Heart left ventricle (tissue), 13 donors: ENCODE data around the gene KLHL6.

ENCODE experiments used
- CTCF ChIP-seq, 12 donors: fragments of 200-600 bp; sonication (generic) in 4 of 12; IDR thresholded peaks; one replicate each; pipeline versions ENCODE4 v1.5.0 to v1.8.0; 2018 to 2022; ENCODE audit warnings: antibody characterized with exemption in 12 of 12, mild to moderate bottlenecking in 5 of 12
- POLR2A ChIP-seq, 2 donors: fragments of 450-650 bp; IDR thresholded peaks; one replicate each; pipeline ENCODE4 v1.6.1; 2017; ENCODE audit warnings: antibody characterized with exemption in 2 of 2, mild to moderate bottlenecking in 2 of 2, moderate library complexity in 2 of 2
- donor health status: ischemic (EF 13 %, LVEDD 7.1; RV severe dilation, severe dysfunction).
- donor health status: DM: no; HTN: yes; CAD: no.
- donor health status: DM: no; HTN: no; CAD: no.
- donor health status: ischemic (EF 25% LVEDD 6.9; RV normal size, moderate dysfunction).
- donor health status: ischemic (EF 25% LVEDD 5.7; RV mildly dilated, moderate dysfunction).
- donor health status: ischemic (EF 35%, LVEDD 5.7; RV mildly dilated, moderate dysfunction).
- donor health status: nonischemic (EF 11% LVEDD 7.7; RV severe dilation, severe dysfunction).
- donor health status: DM: yes; HTN: yes; CAD: no.
- donor health status: PGD.
- donor health status: ischemic (EF 29% LVEDD 5.4; RV normal size, mild dysfunction).
- donor health status: nonischemic (EF 23%, LVEDD 6.1; RV moderate dilation, normal function).

GRCh38 chr3:183556722-183557121 lies 1.2 kb upstream of the KLHL6 start:
- TF ChIP-seq CTCF (IDR thresholded peaks at IDR 0.05) (no peak), POLR2A (IDR thresholded peaks at IDR 0.05) (no peak)
